ENCODE measurements around the gene FASTKD3.
A peak's percentile ranks its signal among the peaks of the same experiment; 100 is the strongest.
"Not testable (repeated sequence)": the region's sequence is repeated elsewhere in the genome, so short reads cannot be mapped to it uniquely, and the experiment has no call there.

The FASTKD3 gene, protein sequence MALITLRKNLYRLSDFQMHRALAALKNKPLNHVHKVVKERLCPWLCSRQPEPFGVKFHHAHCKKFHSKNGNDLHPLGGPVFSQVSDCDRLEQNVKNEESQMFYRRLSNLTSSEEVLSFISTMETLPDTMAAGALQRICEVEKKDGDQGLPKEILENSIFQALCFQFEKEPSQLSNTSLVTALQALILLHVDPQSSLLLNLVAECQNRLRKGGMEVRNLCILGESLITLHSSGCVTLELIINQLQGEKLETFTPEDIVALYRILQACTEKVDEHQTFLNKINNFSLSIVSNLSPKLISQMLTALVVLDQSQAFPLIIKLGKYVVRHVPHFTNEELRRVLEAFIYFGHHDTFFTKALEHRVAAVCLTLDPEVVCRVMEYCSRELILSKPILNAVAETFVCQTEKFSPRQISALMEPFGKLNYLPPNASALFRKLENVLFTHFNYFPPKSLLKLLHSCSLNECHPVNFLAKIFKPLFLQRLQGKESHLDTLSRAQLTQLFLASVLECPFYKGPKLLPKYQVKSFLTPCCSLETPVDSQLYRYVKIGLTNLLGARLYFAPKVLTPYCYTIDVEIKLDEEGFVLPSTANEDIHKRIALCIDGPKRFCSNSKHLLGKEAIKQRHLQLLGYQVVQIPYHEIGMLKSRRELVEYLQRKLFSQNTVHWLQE

DNA sequence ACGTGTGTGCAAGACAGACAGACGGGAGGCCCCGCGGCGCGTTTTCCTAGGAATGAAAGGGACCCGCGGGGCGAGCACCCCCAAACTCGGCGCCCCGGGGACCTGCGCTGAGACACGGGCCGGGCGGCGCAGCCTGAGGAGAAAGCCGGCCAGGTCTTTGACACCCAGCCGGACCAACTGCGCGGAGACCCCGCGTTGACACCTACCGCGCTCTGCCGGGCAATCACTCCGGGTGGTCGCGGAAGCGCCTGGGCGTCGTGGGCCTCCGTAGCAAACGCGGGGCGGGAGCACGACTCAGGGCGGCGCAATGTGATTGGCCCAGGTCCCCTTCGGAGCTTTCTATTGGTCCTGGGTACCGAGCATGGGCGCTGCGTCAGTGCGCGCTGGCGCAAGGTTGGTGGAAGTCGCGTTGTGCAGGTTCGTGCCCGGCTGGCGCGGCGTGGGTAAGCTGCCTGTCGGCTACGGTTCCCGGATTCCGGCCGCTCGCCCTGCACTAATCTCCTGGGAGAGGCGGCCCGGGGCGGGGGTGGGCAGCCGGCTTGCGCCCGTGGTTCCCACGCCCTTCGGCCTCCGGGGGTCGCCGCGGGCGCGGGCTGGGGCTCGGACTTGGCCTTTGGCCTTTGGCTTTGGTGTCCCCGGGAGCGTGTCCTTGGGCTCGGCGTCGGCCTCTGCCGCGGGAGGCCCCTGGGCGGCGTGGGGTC lies at the start of gene FASTKD3, which contains the start of gene MTRR:
TSS of gene FASTKD3 (minus strand) at position 259 of the 701 bp plus-strand sequence. CDS start 948 bp downstream, outside the sequence.
TSS of gene MTRR (plus strand) at position 376 of the 701 bp plus-strand sequence. CDS start 1,647 bp downstream, outside the sequence.
- peak; percentile 91 for DNase-seq

DNA sequence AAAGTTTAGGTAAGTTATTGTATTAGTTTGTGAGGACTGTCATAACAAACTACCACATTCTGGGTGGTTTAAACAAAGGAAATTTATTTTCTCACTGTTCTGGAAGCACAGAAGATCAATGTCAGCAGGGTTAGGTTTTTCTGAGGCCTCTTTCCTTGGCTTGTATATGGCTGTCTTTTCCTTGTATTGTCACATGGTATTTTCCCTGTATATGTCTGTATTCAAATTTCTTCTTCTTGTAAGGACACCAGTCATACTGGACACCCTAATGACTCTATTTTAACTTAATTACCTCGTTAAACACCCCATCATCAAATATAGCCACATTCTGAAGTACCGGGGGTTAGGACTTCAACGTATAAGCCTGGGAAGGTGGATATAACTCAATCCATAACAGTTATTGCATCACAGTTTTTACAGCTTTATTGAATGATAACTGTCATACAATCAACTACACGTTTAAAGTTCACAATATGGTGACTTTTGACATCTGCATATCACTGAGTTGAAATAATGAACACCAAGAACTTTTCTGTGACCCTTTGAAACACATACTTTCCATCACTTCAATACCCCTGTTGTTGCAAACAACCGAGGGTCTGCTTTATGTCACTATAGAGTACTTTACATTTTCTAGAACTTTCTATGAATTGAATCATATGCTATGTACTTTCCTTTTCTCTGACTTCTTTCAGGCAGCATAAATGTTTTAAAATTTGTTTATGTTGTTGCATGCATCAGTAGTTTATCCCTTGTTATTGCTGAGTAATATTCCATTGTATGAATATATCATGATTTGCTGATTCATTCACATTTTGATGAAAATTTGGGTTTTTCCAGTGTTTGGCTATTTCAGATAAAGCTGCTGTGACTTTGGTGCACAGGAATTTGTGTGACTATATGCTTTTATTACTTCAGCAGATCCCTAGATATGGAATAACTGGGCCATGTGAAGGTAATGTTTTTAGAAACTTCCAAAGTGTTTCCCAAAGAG lies 48.6 kb upstream of the FASTKD3 start:
- no peak for DNase-seq

DNA sequence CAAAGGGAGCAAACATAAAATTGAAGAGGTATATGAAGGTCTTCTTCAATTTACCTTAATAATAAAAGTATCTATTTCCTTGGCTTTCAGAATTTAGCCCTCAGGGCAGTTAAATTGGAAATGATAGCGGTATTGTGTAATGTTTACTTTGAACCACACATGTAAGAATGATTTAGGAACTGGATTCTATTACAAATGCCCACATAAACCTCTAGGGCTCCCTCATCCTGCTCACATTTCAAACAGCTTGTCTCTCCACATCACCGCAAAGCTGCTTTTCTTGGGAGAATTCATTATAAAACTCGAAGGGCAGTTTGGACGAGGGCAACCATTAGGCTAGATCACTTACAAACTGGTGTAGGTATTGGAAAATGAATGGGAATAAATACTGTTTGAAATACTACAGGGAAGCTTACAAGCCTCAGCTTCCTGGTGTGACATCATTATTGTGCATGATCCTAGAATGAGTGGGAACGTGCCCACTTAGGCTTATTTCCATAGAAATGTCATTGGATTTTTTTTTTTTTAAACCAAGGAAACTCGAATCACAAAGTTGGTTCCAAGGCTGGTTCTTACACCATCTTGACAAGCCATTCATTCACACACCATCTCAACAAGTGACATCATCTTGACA lies 47.5 kb upstream of the FASTKD3 start:
- DNase-seq = no peak

DNA sequence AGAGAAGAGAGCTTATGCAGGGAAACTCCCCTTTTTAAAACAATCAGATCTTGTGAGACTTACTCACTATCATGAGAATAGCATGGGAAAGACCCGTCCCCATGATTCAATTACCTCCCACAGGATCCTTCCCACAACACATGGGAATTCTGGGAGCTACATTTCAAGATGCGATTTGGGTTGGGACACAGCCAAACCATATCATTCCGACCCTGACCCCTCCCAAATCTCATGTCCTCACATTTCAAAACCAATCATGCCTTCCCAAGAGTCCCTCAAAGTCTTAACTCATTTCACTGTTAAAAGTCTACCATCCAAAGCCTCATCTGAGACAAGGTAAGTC lies 42.6 kb upstream of the FASTKD3 start:
- DNase-seq = not testable (repeated sequence)

DNA sequence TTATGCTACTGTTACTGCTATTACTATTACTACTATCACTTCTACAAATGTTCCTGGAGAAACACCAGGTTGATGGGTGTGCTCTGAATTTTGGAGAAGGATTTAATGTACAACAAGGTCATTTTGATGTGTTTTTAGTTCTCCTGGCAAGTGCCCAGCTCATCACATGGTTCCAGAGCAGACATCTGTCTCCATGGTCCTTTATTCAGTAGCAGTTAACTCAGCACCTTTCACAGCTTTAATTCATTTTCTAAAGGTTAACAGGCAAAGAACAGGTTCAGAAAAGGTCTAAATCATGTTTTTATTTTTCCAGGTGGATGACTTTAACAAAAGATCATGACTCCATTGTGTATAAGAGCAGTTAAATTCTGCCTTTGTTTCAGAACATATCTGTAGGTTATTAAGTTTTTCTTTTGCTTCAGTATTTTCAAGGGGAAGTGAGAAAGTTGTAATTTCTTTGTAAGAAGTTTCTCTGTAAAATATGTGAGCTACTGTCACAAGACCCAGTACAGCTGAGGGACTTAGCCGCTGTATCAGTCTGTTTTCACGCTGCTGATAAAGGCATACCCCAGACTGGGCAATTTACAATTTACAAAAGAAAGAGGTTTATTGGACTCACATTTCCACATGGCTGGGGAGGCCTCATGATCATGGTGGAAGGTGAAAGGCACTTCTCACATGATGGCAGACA lies 42.1 kb upstream of the FASTKD3 start:
- no peak for DNase-seq

DNA sequence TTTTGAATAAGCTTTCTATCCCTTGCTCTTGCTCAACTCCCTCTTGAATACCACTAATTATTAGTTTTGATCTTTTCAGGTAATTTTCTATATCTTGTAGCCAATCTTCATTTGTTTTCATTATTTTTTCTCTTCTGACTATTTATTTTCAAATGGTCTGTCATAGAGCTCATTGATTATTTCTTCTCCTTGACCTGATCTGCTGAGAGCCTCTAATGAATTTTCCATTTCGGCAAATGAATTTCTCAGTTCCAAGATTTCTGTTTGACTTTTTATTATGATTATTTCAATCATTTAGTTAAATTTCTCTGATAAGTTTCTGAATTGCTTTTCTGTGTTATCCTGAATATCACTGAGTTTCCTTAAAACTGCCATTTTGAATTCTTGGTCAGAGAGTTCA lies 39.5 kb upstream of the FASTKD3 start:
- DNase-seq = no peak

DNA sequence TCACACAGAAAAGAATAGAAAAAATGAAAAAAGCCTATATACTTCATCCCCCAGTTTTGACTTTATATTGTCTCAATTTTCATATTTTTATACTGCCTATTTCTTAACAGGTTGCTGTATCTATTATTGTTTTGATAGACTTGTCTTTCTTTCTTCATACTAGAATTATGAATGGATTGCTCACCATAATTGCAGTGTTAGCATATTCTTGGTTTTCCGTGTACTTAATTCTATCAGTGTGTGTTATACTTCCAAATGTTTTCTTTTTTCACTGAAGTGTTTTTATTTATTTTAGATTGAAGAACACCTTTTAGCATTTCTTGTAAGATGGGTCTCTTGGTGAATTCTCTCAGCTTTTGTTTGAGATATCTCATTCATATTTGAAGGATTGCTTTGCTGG lies 38.8 kb upstream of the FASTKD3 start:
- DNase-seq = no peak

DNA sequence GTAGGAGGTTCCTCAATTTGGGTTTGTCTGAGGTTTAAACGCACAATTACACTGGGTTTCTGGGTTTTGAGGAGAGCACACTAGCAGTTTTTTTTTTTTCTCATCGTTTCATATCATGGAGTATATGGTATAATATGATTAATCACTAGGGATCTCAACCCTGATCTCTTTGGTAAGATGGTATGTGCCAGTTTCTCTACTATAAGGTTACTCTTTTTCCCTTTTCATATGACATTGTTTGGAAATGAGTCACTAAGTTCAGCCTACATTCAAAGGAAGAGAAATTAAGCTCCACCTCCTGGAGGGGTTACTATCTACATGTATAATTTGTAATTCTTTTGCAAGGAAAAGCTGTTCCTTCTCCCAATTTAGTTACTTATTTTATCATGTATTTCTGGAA lies 35.3 kb upstream of the FASTKD3 start:
- DNase-seq = no peak

DNA sequence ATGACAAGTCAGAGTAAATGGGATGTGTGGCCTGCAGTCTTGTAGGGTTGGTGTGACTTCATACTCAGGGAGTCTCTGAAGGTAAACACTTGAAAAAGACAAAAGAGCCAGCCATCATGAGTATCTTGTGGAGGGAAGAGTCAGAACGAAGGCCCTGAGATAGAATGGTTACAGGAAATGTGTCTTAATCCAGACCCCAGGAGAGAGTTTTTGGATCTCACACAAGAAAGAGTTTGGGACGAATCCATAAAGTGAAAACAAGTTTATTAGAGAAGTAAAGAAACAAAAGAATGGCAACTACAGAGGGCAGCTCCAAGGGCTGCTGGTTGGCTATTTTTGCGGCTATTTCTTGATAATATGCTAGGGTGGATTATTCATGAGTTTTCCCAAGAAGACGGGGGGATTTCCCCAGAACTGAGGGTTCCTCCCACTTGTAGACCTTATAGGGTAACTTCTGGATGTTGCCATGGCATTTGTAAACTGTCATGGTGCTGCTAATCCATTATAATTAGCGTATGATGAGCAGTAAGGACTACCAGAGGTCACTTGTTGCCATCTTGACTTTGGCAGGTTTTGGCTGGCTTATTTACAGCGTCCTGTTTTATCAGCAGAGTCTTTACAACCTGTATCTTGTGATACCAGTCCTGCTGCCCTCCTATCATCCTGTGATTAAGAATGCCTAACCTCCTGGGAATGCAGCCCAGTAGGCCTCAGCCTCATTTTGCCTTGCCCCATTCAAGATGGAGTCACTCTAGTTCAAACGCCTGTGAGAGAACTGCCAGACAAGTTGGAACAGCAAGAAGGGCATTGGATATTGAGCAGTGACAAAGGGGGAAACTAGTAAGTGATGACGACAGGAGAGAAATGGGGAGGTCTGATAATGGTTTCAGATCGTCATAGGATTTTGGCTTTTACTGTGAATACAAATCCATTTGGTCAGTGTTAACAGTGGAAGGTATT lies 34.1 kb upstream of the FASTKD3 start:
- DNase-seq = no peak

DNA sequence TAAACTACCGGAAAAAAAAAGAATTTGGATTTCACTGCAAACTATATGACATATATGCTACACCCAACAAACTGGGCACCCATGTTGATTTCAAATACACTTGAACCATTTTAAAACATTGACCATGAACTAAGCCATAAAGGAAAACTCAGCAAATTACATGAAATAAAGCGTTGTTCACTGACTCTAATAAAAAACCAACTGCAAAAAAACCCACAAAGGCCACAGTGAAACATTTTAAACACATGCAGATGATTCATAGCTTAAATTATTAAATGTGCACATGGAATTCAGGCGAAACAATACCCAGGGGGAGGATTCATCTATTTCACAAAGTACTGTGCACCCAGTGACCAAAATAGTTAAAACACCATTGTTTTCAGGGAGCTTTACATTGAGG lies 33.4 kb upstream of the FASTKD3 start:
- DNase-seq = no peak

DNA sequence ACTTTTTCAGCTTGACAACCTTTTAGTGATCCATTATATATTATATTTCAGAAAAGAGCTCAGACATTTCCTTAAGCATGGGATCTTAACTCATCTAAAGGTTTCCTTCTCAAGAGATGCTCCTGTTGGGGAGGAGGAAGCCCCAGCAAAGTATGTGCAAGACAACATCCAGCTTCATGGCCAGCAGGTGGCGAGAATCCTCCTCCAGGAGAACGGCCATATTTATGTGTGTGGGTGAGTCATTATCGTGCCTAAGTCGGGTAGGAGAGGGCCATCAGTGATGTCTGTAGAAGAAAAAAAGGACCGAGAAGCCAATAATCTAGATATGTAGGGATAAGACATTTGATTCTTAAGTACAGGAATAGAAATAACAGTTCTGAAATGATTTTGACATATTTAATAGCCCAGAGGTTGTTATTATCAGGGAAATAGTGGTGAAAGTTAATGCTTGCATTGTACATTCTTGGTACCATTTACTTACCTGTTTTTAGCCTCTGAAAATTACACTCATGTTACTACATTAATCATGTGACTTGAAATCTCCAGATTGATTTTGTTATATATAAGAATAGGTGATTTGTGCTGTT lies 28.3 kb upstream of the FASTKD3 start:
- peak; percentile 17 for DNase-seq

DNA sequence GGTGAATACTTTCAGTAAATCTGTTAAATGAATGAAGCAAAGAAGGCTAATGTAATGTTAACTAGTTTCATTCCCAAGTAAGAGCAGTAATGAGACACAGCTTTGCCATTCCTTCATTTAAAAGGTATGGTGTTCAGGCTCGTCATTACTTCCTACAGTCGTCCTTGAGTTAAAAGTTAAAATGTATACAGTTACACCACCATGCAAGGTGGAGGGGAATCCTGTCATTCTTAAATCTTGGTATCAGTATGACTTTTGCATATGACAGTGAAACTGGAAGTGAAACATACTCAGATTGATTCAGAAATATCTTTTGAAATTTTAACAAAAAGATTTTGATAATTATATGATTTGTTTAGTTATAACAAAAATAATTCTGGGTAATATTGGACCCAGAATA lies 26.0 kb upstream of the FASTKD3 start:
- no peak for DNase-seq

DNA sequence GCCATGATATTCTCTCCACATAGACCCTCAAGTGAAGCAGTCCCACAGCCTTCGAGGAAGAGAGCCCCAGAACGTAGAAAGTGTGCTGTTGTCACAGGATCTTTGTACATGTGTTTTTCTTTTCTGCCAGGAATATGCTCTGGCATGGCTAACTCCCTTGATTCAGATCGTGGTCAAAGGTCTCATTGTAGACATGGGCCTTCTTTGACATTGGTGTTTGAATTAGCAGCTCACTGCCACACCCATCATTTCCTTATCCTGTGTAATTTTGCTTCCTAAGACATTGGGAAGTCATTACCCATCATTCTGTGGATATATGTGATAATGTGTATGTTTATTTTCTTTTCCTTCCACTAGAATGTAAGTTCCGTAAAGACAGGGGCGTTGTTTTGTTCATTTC lies 25.6 kb upstream of the FASTKD3 start:
- DNase-seq = no peak

DNA sequence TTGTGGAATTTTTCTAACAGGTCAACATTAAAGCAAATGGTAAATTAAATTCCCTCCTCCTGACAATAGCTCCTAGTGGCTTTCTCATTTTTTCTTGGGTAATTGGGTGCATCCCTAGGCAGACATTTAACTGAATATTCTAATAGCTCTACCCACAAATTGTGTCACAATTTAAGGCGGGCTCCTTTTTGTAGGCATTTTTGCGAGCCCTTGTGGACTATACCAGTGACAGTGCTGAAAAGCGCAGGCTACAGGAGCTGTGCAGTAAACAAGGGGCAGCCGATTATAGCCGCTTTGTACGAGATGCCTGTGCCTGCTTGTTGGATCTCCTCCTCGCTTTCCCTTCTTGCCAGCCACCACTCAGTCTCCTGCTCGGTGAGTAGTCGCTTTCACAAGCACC lies 20.1 kb upstream of the FASTKD3 start:
- no peak for DNase-seq

DNA sequence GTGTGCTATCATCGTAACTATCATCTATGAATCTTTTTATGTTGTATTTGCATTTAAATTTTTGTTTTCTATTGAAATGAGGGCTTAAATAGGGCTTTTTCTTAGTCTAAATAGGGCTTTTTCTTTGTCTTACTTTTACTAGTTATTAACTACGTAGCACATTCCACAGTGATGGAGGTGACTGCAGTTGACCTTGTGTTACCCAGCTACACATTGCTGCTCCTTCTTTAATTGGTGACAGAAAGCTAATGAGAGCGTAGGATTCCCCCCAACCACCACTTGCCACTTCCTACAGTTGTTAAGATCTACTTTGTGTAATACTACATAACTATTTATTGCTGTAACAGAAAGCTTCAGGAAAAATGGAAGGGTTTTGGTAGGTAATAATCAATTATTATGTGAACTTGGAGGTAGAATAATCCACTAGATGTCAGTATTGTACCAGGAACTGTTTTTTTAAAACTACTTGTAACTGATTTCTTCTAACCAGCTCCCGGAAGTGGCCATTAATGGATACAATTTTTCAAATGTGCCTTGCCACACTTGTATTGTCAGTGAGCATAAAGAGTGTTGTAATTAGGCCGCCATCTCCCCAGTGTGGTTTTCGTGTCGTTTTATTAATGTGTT lies 18.1 kb upstream of the FASTKD3 start:
- peak; percentile 59 for DNase-seq

DNA sequence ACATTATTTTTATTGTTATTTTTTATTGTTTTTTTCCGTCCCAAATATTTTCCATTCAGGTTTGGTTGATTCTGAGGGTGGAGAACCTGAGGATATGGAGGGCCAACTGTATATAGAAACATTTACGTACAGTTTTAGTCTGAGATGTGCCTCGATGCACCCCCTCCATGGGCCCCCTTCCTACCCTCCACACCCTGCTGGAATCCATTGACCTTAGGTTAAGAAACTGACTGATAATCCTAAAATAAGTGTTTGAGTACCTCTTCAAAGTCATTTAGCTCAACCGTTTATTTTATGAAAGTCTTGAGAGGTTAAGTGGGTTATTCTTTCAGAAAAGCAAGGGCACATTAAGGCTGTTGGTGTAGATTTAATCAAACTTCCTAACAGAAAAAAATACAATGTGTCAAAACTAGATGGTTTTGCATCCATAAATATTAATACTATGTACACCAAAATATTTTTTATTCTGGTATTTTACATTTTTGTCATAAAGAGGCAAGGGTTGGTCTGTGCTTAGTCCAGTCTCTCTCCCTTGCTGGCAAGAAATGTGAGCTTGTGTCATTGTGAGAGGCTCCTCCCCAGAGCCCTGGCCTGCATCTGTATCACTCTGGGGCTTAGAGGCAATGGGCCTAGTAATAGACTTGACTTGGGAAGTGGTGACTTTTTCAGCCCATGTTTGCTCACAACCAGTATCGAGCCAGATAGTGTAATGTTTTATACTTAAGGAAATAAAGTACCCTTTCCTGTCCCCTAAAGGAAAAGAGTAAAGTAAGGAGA lies 15.8 kb upstream of the FASTKD3 start:
- no peak for DNase-seq

DNA sequence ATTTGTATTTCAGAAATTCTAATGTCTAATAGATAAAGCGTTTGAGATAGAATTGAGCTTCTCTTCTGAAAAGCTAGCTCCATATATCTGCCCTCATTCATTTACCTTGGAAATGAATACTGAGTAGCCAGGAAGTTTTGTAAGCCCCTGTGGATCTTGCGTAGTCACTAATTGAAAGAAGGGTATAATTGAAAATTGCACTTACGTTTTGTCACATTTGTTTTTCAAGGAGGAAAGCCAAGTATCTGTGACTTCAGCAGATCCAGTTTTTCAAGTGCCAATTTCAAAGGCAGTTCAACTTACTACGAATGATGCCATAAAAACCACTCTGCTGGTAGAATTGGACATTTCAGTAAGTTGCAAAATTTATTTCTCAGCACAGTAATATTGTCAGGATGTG lies 14.1 kb upstream of the FASTKD3 start:
- DNase-seq = no peak

DNA sequence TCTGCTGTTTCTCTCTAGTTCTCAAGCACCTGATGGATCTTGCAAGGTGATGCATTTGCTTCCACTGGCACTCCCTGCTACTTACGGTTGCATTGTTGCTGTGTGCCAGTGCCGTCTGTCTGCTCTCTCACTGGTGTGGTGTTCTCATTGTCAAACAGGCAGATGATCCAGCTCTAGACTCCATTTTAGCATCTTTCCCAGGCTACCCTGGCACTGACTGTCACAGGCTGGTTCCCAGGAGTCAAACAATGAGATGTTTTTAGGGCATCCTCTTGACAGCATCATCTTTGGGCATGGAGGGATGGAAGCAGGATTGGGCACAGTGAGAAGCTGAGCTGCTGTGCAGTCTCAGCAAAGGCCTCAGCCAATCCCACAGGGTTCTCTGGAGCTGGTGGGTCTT lies 13.0 kb upstream of the FASTKD3 start:
- DNase-seq = no peak

All from CD4-positive, alpha-beta T cell treated with Interleukin-10 for 1 hour (primary cell).